Caco-2 (cell line): ENCODE results near the gene KIRREL2. TPM values are rescaled to one million over a fixed set of nuclear protein-coding genes. Genes with fewer than 3 reads are reported as not detected.

Source experiments
- BruUV-seq: library from RNA; stranded (reverse); fragments of 400-500 nt; replicated peaks from 2 replicates; lab custom pipeline; 2021; lab: Mats Ljungman, UMichigan
- CTCF ChIA-PET: fragments of 300-600 bp; sonication (Branson Sonifier 250); formaldehyde crosslinking; loops from one replicate; lab custom pipeline; 2022; ENCODE audit warnings: antibody characterized with exemption; lab: Charles Lee
- POLR2A ChIA-PET: fragments of 300-600 bp; sonication (Branson Sonifier 250); formaldehyde crosslinking; loops from one replicate; lab custom pipeline; 2022; ENCODE audit warnings: antibody characterized with exemption; lab: Charles Lee
- DNase-seq, 2 experiments: peaks; one replicate each; pipeline versions ENCODE4 v3.0.0 to v3.0.0-alpha.2; 2020 to 2022
- H3K27me3 ChIP-seq: replicated peaks from 2 replicates; pipeline ENCODE4 v1.6.0; 2011; ENCODE audit warnings: low read length; ENCODE audit not compliant: control insufficient read depth, insufficient read depth
- H3K36me3 ChIP-seq: 2 replicates; pipeline ENCODE4 v1.5.1; 2011; ENCODE audit warnings: low read length; ENCODE audit not compliant: control insufficient read depth, insufficient read depth
- H3K4me1 ChIP-seq: fragments of 250-450 bp; sonication (Bioruptor Pico); 2 replicates; pipeline ENCODE4 v1.5.1; 2020; ENCODE audit warnings: mild to moderate bottlenecking
- H3K4me3 ChIP-seq: 2 replicates; pipeline ENCODE4 v1.5.1; 2011; ENCODE audit warnings: low read depth, mild to moderate bottlenecking, control low read depth, low read length
- H3K9me3 ChIP-seq: fragments of 250-450 bp; sonication (Bioruptor Pico); 2 replicates; pipeline ENCODE4 v1.5.1; 2020; ENCODE audit warnings: mild to moderate bottlenecking, moderate library complexity
- H3K27ac Mint-ChIP-seq: one replicate; pipeline ENCODE4 v1.8.0; 2022; ENCODE audit warnings: mixed read lengths; ENCODE audit not compliant: unreplicated experiment
- H3K27me3 Mint-ChIP-seq: one replicate; pipeline ENCODE4 v1.8.0; 2022; ENCODE audit warnings: mixed read lengths; ENCODE audit not compliant: insufficient read depth, unreplicated experiment
- H3K36me3 Mint-ChIP-seq: one replicate; pipeline ENCODE4 v1.8.0; 2022; ENCODE audit warnings: mild to moderate bottlenecking, mixed read lengths; ENCODE audit not compliant: insufficient read depth, unreplicated experiment
- H3K4me1 Mint-ChIP-seq: one replicate; pipeline ENCODE4 v1.8.0; 2022; ENCODE audit warnings: low read depth, mixed read lengths; ENCODE audit not compliant: unreplicated experiment
- H3K4me3 Mint-ChIP-seq: one replicate; pipeline ENCODE4 v1.8.0; 2022; ENCODE audit warnings: mild to moderate bottlenecking, moderate library complexity, mixed read lengths; ENCODE audit not compliant: unreplicated experiment
- H3K9me3 Mint-ChIP-seq: one replicate; pipeline ENCODE4 v1.8.0; 2022; ENCODE audit warnings: mixed read lengths; ENCODE audit not compliant: unreplicated experiment
- CTCF ChIP-seq, 2 experiments: fragments of 200-600 bp in 1 of 2; IDR thresholded peaks; 1 replicate in 1 of 2; 2 replicates in 1 of 2; pipeline versions ENCODE4 v1.5.1 to v1.8.0; 2011 to 2022; ENCODE audit warnings: antibody characterized with exemption in 1 of 2, control low read depth in 1 of 2, inconsistent platforms in 1 of 2, low read depth in 1 of 2, low read length in 1 of 2, mild to moderate bottlenecking in 1 of 2, moderate library complexity in 1 of 2; ENCODE audit not compliant: insufficient read depth in 1 of 2, severe bottlenecking in 1 of 2, unreplicated experiment in 1 of 2
- intact Hi-C: fragments of 100-400 bp; cut with micrococcal nuclease; formaldehyde crosslinking; loops from one replicate; pipeline ENCODE4 v1.10.0; 2022; ENCODE audit not compliant: unreplicated experiment
- total RNA-seq: library from RNA; stranded (reverse); gene quantifications from 2 replicates; pipeline ENCODE4 v1.2.3, GENCODE V29; 2022

The KIRREL2 gene
- total RNA-seq, 1 experiment from 2014 or later = 0.14 TPM

GRCh38 chr19:35874392-35874930 is 17.8 kb downstream of the KIRREL2 start:
- CTCF ChIA-PET = no interaction called here
- Mint-ChIP-seq H3K4me1 (peaks cover 11% of the 10 kb centered on the region), H3K27me3 (peaks cover 29% of the 10 kb centered on the region), H3K36me3 (peaks cover under 1% of the 10 kb centered on the region), H3K4me3 (no peak overlapping the region), H3K9me3 (no peaks in the 10 kb centered on the region), H3K27ac (no peak overlapping the region)
- no peak for DNase-seq
- no TSS peak for BruUV-seq
- intact Hi-C loops = no loop called here
- POLR2A ChIA-PET = no interaction called here
- no peak for TF ChIP-seq CTCF (IDR thresholded peaks at IDR 0.05; ENCODE audit: insufficient read depth in 1 of 2, low read depth in 1 of 2, low read length in 1 of 2, severe bottlenecking in 1 of 2, unreplicated experiment in 1 of 2)
- H3K36me3 ChIP-seq = no peaks in the 10 kb centered on the region; the same call in none of the 2 replicates
- H3K27me3 ChIP-seq = peaks cover 1% of the 10 kb centered on the region; the same call in 1 of the 2 replicates
- H3K9me3 ChIP-seq = no peaks in the 10 kb centered on the region
- H3K4me1 ChIP-seq = peaks cover 8% of the 10 kb centered on the region
- no peak overlapping the region for H3K4me3 ChIP-seq

- DNase-seq = no peak
- intact Hi-C loops = loop anchor here (1.0 kb wide), 1 partner anchor 10 kb away; no protein-coding TSS in a partner anchor
- H3K9me3 ChIP-seq = no peaks in the 10 kb centered on the region
- Mint-ChIP-seq H3K27me3 (peaks cover 23% of the 10 kb centered on the region), H3K9me3 (no peaks in the 10 kb centered on the region), H3K36me3 (peaks cover 9% of the 10 kb centered on the region), H3K4me3 (no peak overlapping the region), H3K27ac (no peak overlapping the region), H3K4me1 (peaks cover 10% of the 10 kb centered on the region)
- BruUV-seq = no TSS peak
- H3K4me1 ChIP-seq = no peaks in the 10 kb centered on the region
- no peak for TF ChIP-seq CTCF (IDR thresholded peaks at IDR 0.05; ENCODE audit: insufficient read depth in 1 of 2, low read depth in 1 of 2, low read length in 1 of 2, severe bottlenecking in 1 of 2, unreplicated experiment in 1 of 2)
- peaks cover 1% of the 10 kb centered on the region; the same call in 1 of the 2 replicates for H3K27me3 ChIP-seq
- POLR2A ChIA-PET = interaction anchor here (1.0 to 1.1 kb wide), 2 partner anchors 50 to 231 kb away, joined by 3 to 4 read pairs; no protein-coding TSS in a partner anchor
- CTCF ChIA-PET = interaction anchor here (0.6 to 2.2 kb wide), 4 partner anchors 9 to 83 kb away, joined by 3 to 14 read pairs (median 4); no protein-coding TSS in a partner anchor
- no peaks in the 10 kb centered on the region for H3K36me3 ChIP-seq
- no peak overlapping the region for H3K4me3 ChIP-seq
These were observed 22.4 kb downstream of the KIRREL2 start for GRCh38 chr19:35879068-35879467.

- H3K4me3 ChIP-seq = no peak overlapping the region
- H3K4me1 ChIP-seq = no peaks in the 10 kb centered on the region
- peak; percentile 91 to 95 for DNase-seq
- CTCF ChIA-PET = interaction anchor here (0.6 to 2.2 kb wide), 5 partner anchors 10 to 82 kb away, joined by 3 to 14 read pairs (median 4); no protein-coding TSS in a partner anchor
- H3K36me3 ChIP-seq = no peaks in the 10 kb centered on the region
- no peak for TF ChIP-seq CTCF (IDR thresholded peaks at IDR 0.05; ENCODE audit: insufficient read depth in 1 of 2, low read depth in 1 of 2, low read length in 1 of 2, severe bottlenecking in 1 of 2, unreplicated experiment in 1 of 2)
- Mint-ChIP-seq H3K36me3 (peaks cover 9% of the 10 kb centered on the region), H3K27me3 (peaks cover 21% of the 10 kb centered on the region), H3K27ac (no peak overlapping the region), H3K4me3 (no peak overlapping the region), H3K9me3 (no peaks in the 10 kb centered on the region), H3K4me1 (peaks cover 10% of the 10 kb centered on the region)
- intact Hi-C loops = loop anchor here (1.0 kb wide), 1 partner anchor 11 kb away; no protein-coding TSS in a partner anchor
- H3K9me3 ChIP-seq = no peaks in the 10 kb centered on the region
- peaks cover 1% of the 10 kb centered on the region; the same call in 1 of the 2 replicates for H3K27me3 ChIP-seq
- BruUV-seq = no TSS peak
- POLR2A ChIA-PET = interaction anchor here (1.0 to 1.1 kb wide), 2 partner anchors 51 to 232 kb away, joined by 3 to 4 read pairs; no protein-coding TSS in a partner anchor
These were observed 23.1 kb downstream of the KIRREL2 start for GRCh38 chr19:35879770-35880317.
